K562 (cell line): ENCODE data around the gene LCA5L. TPM values are rescaled to one million over a fixed set of nuclear protein-coding genes. Genes with fewer than 3 reads are reported as not detected.

Experiments used
- ATAC-seq: fragments of 200-7000 bp; cut with Tn5 transposase; 3 replicates; pipeline ENCODE4 v1.9.1; 2020; ENCODE audit warnings: moderate library complexity
- BruUV-seq: library from RNA; stranded (reverse); fragments of 400-500 nt; replicated peaks from 2 replicates; lab custom pipeline; 2021; lab: Mats Ljungman, UMichigan
- CTCF ChIA-PET: fragments of 300-600 bp; formaldehyde crosslinking; extraction: SDS; loops from one replicate; lab custom pipeline; 2021; ENCODE audit warnings: low intra/inter-chr PET ratio; lab: Yijun Ruan, JAX
- POLR2A ChIA-PET: fragments of 300-600, 350-650 bp; sonication (Branson Sonifier 250); formaldehyde crosslinking; extraction: SDS; loops from one replicate; lab custom pipeline; 2021; ENCODE audit warnings: antibody characterized with exemption, inconsistent platforms; lab: Yijun Ruan, JAX
- DNase-seq, 4 experiments: peaks; one replicate each; pipeline versions ENCODE4 v3.0.0 to v3.0.0-alpha.2; 2011 to 2018; ENCODE audit warnings: low spot score in 3 of 4, mixed read lengths in 3 of 4; ENCODE audit errors: extremely low read depth in 1 of 4
- FAIRE-seq: peaks from 2 replicates; lab custom pipeline; 2011; peaks lifted over from hg19 to GRCh38; lab: Jason Lieb, UNC
- H2AFZ ChIP-seq: 2 replicates; pipeline ENCODE4 v1.6.0; 2011; ENCODE audit warnings: low read depth, low read length, control low read depth, inconsistent platforms
- H3K27ac ChIP-seq: fragments of 200-600 bp; 3 replicates; pipeline ENCODE4 v1.8.0; 2011; ENCODE audit warnings: low read depth, mild to moderate bottlenecking, control low read depth, inconsistent platforms, low read length, moderate library complexity, mixed read lengths; ENCODE audit errors: extremely low read depth
- H3K27me3 ChIP-seq, 2 experiments: fragments of 300-600 bp in 1 of 2; 2 replicates in 1 of 2; 3 replicates in 1 of 2; pipeline versions ENCODE4 v1.6.0 to v1.8.0; 2011; ENCODE audit warnings: inconsistent platforms in 2 of 2, low read length in 2 of 2, mild to moderate bottlenecking in 1 of 2, mixed read lengths in 1 of 2, moderate library complexity in 1 of 2; ENCODE audit not compliant: control insufficient read depth in 2 of 2, insufficient read depth in 2 of 2
- H3K36me3 ChIP-seq: fragments of 300-600 bp; 3 replicates; pipeline ENCODE4 v1.8.0; 2011; ENCODE audit warnings: mild to moderate bottlenecking, low read length, inconsistent platforms; ENCODE audit not compliant: control insufficient read depth, insufficient read depth
- H3K4me1 ChIP-seq, 2 experiments: fragments of 200-600 bp in 1 of 2; replicated peaks in 1 of 2; 2 replicates in 1 of 2; 3 replicates in 1 of 2; pipeline versions ENCODE4 v1.5.1 to v1.8.0; 2011; ENCODE audit warnings: inconsistent platforms in 2 of 2, low read length in 2 of 2, mild to moderate bottlenecking in 1 of 2, mixed read lengths in 1 of 2, moderate library complexity in 1 of 2; ENCODE audit not compliant: control insufficient read depth in 2 of 2, insufficient read depth in 2 of 2
- H3K4me2 ChIP-seq: 2 replicates; pipeline ENCODE4 v1.6.1; 2011; ENCODE audit warnings: low read length, control low read depth, inconsistent platforms, mixed read lengths; ENCODE audit not compliant: insufficient read depth
- H3K4me3 ChIP-seq: fragments of 200-600 bp; sonication (generic), shearing (Covaris generic); 2 replicates; pipeline ENCODE4 v1.5.1; 2016; ENCODE audit warnings: control low read depth, inconsistent platforms
- H3K79me2 ChIP-seq: fragments of 200-600 bp; 3 replicates; pipeline ENCODE4 v1.8.0; 2011; ENCODE audit warnings: low read length, inconsistent platforms; ENCODE audit not compliant: control insufficient read depth, insufficient read depth
- H3K9ac ChIP-seq, 2 experiments: 2 replicates each; pipeline versions ENCODE4 v1.6.0 to v1.6.1; 2011; ENCODE audit warnings: low read depth in 2 of 2, low read length in 2 of 2, control low read depth in 1 of 2, inconsistent platforms in 1 of 2, mild to moderate bottlenecking in 1 of 2, mixed read lengths in 1 of 2; ENCODE audit not compliant: insufficient read depth in 1 of 2
- H3K9me1 ChIP-seq: one replicate; pipeline ENCODE4 v1.6.0; 2011; ENCODE audit warnings: inconsistent platforms, mild to moderate bottlenecking, low read length, moderate library complexity; ENCODE audit not compliant: control insufficient read depth, insufficient read depth
- H3K9me3 ChIP-seq: replicated peaks from 2 replicates; pipeline ENCODE4 v1.5.1; 2011; ENCODE audit warnings: low read depth, low read length, inconsistent platforms; ENCODE audit not compliant: control insufficient read depth, insufficient read depth
- H4K20me1 ChIP-seq: replicated peaks from 2 replicates; pipeline ENCODE4 v1.6.1; 2011; ENCODE audit warnings: low read length, inconsistent platforms, mixed read lengths; ENCODE audit not compliant: control insufficient read depth, insufficient read depth
- HMBOX1 ChIP-seq: sonication (generic); IDR thresholded peaks from 2 replicates; pipeline ENCODE4 v1.6.1; 2016
- IRF1 ChIP-seq: sonication (generic); formaldehyde crosslinking; IDR thresholded peaks from 2 replicates; pipeline ENCODE4 v1.8.0; 2022; ENCODE audit warnings: missing genetic modification reagents, mild to moderate bottlenecking, borderline replicate concordance
- MCM7 ChIP-seq, 2 experiments: fragments of 450-650 bp; IDR thresholded peaks; 2 replicates each; pipeline ENCODE4 v1.6.1; 2016 to 2018
- SETDB1 ChIP-seq: IDR thresholded peaks from one replicate; pipeline ENCODE4 v1.6.1; 2012; ENCODE audit warnings: low read length, control low read depth, inconsistent platforms
- WGBS: fragments of 100-300 bp; shearing (Covaris generic); methylation state at CpG from one replicate; pipeline ENCODE4 v1.1.6; 2016; ENCODE audit warnings: low coverage, mixed read lengths; ENCODE audit not compliant: insufficient coverage; ENCODE audit errors: missing lambda C conversion rate; 5-methylcytosine and 5-hydroxymethylcytosine counted together
- in situ Hi-C: fragments of 300-500 bp; cut with MboI; formaldehyde crosslinking; loops from 4 replicates; pipeline ENCODE4 v1.15.0; 2018; ENCODE audit warnings: inconsistent platforms, mixed read lengths
- intact Hi-C: fragments of 100-400 bp; cut with micrococcal nuclease; formaldehyde crosslinking; loops from 2 replicates; pipeline ENCODE4 v1.14.2; 2022
- polyA plus RNA-seq, 8 experiments: library from polyadenylated mRNA; depleted of rRNA in 4 of 8; stranded (reverse) in 5 of 8; unstranded in 3 of 8; fragments of >200 nt; fragmentation: Nextera tagmentation in 2 of 8; fragmentation: Illumina TruSeq in 1 of 8; extraction: Ambion mirVana in 2 of 8; extraction: Trizol in 1 of 8; gene quantifications; 2 replicates each; pipeline versions ENCODE4 v1.2.1 to v1.2.3, GENCODE V29; 2011 to 2014; ENCODE audit warnings: inconsistent platforms in 1 of 8, missing spikeins in 1 of 8
- total RNA-seq, 7 experiments: library from RNA; depleted of rRNA in 6 of 7; stranded (reverse); fragments of >200 nt in 6 of 7; fragmentation: Illumina TruSeq in 2 of 7; extraction: Trizol in 2 of 7; gene quantifications; 2 replicates each; pipeline versions ENCODE4 v1.2.1 to v1.2.3, GENCODE V29; 2011 to 2021; ENCODE audit warnings: low replicate concordance in 1 of 7

The LCA5L gene
- total and polyA plus RNA-seq, 9 of the 15 experiments (the other 6 are each of a cell fraction or from before 2014, with no cell fraction given): 1.8 to 4.9 (median 3.8) TPM

- no TSS peak for BruUV-seq
- Histone ChIP-seq H3K27ac (no peak overlapping the region), H3K79me2 (no peaks in the 10 kb centered on the region), H2AFZ (no peak overlapping the region), H3K36me3 (peaks cover 37% of the 10 kb centered on the region), H3K9ac (0 out of 4 replicates have a peak overlapping the region, but pooled peaks of 1 of the 2 experiments have one; percentile 14), H3K4me2 (no peak overlapping the region), H3K4me3 (no peak overlapping the region), H3K9me1 (no peaks in the 10 kb centered on the region), H4K20me1 (no peaks in the 10 kb centered on the region), H3K27me3 (no peaks in the 10 kb centered on the region), H3K4me1 (no peaks in the 10 kb centered on the region), H3K9me3 (no peaks in the 10 kb centered on the region)
- POLR2A ChIA-PET: interaction anchor here (0.8 to 1.4 kb wide), 3 partner anchors 10 to 17 kb away, joined by 3 to 6 read pairs (median 4); a partner anchor contains a TSS
- no peak for DNase-seq
- FAIRE-seq: no peak
- 85% methylated on average over 11 of the region's 11 CpGs for WGBS
- TF ChIP-seq IRF1 (CRISPR knock-in tag) (no peak), MCM7 (IDR thresholded peaks at IDR 0.05) (no peak), HMBOX1 (0 out of 2 replicates have a peak, but pooled peaks have one; percentile 23), SETDB1 (no peak)
- in situ Hi-C loops (no loop called here), intact Hi-C loops (no loop called here)
- no peak; the same call in 2 of the 3 replicates for ATAC-seq
- CTCF ChIA-PET: no interaction called here
Measured at GRCh38 chr21:39397646-39398385, 47.8 kb downstream of the LCA5L start.
